Activated naive CD4-positive, alpha-beta T cell treated with Interleukin-2 at 50 U/mL for 16 hours (primary cell): Measurements from ENCODE around the gene MRPL40.

Source experiments
- DNase-seq: peaks from one replicate; pipeline ENCODE4 v3.0.0-alpha.2; 2020

The MRPL40 gene

GRCh38 chr22:19463491-19464469 is 31.4 kb downstream of the MRPL40 start:
- DNase-seq = no peak

DNA sequence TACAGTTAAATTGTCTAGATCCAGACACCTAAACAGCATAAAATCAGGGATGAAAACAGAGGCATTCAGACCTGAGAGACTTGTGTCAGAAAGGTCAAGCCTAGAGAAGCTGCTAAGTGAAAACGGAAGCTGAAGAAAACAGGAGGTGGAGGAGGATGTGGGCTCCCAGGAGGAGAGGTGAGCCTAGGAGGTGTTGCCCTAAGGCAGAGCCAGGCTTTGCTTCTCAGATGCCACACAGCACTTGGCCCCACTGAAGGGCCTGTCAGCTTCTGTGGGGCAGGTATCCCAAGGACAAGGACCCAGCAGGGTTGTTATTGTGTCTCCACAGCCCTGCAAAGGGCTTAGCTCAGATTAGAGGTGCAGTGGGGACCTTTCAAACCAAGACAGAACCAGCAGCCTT is 32.2 kb downstream of the MRPL40 start:
- DNase-seq = no peak

- DNase-seq = no peak
Measured at GRCh38 chr22:19464975-19465374, 32.6 kb downstream of the MRPL40 start.

DNA sequence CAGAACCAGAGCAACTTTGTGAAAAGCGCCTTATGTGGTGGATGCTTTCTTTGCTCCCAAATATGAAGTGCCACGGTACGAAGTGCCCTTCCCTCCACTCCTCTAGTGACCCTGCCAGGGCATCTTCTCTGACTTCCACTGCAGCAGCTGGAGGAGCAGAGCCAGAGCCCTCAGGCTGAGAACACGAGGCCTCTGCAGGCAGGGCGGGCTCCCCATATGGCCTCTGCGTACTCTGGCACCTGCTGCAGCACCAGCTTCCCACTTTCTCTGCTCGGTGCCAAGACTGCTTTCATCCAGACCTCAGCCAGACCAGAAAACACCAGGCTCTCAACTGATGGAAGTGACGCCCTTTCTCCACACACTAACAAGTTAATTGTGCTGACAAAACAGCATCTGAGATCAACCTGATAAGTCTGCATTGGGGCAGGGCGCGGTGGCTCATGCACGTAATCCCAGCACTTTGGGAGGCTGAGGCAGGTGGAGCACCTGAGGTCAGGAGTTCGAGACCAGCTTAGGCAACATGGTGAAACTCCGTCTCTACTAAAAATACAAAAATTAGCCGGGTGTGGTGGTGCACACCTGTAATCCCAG is 33.9 kb downstream of the MRPL40 start:
- DNase-seq = no peak

DNA sequence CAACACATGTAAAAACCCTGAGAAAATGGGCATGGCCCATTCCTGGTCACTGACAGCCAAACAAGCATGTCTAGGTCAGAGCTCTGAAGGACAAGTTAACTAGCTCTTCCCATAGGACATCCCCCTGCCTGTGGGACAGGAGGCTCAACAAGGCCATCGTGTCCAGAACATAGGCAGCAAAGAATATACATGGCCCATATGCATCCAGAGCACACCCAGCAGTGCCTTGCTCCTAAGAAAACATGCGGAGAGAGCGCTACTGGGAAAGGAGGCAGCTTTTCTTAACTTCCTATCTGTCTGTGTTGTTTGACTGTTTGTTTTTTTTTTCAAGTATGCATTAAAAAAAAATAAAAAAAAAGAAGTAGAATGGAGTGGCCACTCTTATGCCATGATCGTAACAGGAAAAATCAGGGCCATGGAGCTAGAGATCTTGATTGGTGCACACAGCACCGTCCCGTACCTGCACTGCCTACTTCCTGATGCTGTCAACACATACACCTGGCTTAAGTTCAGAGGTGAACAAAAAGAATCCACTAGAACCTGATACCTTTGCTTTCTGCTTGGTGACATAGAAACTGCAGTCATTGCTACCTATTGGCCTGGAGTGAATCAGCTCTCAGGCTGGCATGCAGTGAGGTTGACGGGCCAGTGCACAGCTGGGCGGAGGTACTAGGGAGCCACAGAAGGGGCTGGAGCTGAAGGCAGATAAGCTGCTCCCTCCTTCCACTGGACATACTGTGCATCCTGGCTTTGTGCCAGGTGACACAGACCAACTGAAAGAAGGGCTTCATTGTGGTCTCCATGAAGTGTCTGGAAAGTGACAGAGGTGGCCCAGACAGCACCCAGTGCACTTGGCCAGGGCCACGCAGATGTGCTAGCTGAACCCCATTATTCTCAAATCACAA is 34.8 kb downstream of the MRPL40 start:
- no peak for DNase-seq

GRCh38 chr22:19467912-19468311 is 35.6 kb downstream of the MRPL40 start:
- DNase-seq = no peak

DNA sequence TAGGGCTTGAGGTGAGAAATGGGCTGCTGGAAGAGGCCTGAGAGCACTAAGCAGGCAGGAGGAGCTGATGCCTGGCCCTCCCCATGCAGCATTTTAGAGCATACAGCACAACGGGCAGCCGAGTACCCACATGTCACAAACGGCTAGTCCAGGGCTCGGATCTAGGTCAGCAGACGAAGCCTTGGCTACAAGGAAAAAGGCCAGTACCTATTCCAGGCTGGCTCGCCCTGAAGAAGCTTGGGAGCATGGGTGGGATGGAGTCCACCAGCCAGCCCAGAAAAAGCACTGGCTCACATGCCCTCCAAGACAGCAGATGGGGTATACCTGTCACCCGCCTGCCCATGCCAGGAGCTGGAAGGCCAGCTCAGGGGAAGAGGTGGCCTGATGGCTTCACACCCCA is 37.1 kb downstream of the MRPL40 start:
- DNase-seq = no peak

GRCh38 chr22:19470010-19470409 is 37.7 kb downstream of the MRPL40 start:
- no peak for DNase-seq

DNA sequence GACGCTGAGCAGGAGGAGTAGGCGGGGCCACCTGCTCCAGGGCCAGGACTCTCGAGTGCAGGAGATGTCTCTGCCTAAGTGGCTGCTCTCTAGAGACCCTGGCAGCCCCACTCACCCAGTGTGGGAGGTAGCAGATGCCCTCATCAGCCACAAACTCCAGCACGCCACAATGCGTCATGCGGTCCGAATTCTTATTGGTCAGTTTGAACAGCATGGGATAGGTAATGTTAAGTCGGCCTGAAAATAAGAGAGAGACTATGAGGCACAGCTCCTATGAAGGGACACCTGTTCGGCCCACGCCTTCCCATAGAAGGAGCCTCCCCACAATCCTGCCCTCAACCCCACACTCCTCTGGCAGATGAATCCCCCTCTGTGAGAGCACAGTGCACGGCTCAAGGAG is 39.2 kb downstream of the MRPL40 start:
- DNase-seq = no peak

DNA sequence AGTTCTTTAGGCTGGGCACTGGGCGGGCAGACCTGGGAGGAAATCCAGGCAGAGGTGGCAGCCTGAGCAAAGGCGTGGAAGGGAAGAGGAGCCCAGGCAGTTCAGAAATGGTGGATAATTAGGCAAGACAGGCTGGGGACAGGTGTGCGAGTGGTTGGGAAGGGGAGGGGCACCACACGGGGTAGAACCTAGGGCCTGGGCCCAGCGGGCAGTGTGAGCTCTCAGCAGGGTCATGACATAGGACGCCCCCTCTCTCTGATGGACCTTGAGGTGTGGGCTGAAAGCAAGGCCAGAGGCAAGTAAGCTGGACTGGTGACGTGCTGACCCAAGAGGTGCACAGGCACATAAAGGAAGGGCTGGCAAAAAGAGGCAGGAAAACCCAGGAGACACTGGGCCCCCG is 39.9 kb downstream of the MRPL40 start:
- no peak for DNase-seq

DNA sequence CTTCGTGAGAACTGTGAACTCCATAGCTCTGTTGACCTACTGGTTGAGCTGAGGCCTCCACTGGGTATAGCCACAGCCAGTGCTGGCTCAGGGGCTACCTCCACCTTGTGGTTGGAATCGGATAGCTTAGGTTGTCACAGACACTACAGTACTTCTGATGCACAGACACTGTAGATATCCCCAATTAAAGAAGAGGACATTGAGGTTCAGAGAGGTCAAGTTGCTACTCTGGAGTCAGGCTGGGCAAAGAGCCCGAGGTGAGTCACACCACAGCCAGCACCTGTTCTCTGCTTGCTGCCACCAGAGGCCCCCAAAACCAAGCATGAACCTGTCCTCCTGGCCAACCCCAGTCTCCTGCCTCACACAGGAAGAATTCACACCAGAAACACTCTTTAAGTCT is 41.2 kb downstream of the MRPL40 start:
- DNase-seq = no peak

GRCh38 chr22:19476023-19476422 is 43.7 kb downstream of the MRPL40 start:
- no peak for DNase-seq

DNA sequence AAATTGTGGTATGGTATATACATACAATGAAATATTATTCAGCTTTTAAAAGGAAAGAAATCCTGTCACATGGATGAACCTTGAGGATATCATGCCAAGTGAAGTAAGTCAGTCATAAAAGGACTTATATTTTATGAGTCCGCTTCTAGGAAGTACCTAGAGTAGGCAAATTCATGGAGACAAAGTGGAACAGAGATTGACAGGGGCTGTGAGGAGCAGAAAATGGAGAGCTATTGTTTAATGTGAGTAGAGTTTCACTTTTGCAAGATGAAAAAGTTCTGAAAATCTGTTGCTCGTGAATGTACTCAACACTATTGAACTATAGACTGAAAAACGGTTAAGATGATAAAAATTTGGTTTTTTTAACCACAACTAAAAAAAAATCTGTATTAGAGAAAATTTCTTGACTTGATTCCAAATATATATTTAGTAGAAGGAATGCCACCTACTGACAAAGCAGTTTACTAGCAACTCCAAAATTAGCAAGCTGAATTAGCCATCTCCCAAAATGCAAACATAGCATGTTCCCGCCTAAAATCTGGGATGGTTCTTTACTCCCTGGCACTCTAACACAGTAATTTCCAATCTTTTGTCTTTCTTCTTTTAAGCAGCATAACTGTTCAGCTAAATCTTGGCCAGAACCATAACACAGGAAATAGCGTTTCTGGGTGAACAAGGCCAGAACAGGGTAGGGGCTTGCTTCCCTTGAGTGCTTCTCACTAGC is 45.1 kb downstream of the MRPL40 start:
- DNase-seq = no peak

DNA sequence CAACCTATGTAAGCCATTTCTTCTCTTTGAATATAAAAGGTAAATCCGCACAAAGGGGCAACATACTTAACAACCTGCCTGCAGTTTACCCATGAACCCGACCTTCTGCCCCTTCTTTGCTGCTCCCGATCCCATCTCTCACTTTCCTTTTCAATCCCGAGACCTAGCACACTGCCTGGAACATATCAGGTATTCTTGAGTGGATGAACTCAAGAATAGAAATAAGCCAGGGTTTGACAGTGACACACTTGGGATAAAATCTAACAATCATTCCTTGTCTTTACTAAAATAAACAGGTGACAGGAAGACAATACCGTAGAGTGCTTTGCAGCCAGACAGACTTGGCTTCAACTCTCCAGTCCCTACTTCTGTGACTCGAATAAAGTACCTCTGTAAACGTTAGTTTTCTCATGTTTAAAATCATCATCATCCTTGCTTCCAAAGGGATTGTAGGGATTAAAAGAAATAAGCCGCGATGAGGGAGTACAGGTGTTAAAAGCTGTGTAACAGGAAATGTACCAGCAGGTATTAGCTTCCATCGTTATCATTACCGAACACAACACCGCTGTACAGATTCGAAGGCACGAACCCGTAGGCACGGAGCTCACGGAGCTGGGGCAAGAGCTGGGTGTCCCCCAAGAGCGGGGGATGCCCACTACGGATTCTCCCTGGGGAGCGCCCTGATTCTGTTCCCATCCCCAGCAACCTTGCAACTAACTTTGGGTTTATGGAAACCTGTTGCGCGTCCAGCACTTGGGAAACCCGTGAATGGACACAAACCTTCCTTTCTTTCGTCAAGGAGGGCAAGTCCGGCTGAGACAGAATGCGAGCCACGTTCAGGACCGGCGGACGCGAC is 45.9 kb downstream of the MRPL40 start:
- peak; percentile 21 for DNase-seq

DNA sequence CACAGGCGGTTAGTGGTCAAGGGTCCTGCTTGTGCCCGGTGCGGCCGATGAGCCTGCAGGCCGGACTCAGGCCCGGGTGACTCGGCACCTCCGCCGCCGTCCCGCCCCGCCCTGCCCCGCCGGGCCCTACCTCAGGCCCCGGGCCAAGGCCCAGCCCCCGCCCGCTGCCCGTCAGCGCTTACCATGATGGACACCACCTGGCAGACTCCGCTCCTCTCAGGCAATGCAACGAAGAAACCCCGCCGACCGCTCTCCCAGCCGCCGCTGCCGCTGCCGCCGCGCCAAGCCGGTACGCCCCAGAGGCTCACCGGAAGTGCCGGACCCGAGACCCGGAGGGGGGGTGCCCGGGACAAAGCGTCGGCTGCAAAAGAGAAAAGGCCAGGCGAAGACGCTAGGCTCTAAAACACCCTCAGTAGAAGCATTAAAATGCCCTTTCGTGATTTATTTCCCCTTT is 46.6 kb downstream of the MRPL40 start, which contains the start of gene UFD1:
UFD1 (minus strand) TSS at position 293 of the 454 bp plus-strand sequence; CDS start at position 185, 108 bp downstream.
- peak; percentile 83 for DNase-seq

- peak; percentile 95 for DNase-seq
Measured at GRCh38 chr22:19479355-19480172, 47.2 kb downstream of the MRPL40 start, which contains the start of gene CDC45. Gene CDC45 (plus strand): TSS chr22:19479920. CDS start chr22:19479969, 49 bp downstream.

DNA sequence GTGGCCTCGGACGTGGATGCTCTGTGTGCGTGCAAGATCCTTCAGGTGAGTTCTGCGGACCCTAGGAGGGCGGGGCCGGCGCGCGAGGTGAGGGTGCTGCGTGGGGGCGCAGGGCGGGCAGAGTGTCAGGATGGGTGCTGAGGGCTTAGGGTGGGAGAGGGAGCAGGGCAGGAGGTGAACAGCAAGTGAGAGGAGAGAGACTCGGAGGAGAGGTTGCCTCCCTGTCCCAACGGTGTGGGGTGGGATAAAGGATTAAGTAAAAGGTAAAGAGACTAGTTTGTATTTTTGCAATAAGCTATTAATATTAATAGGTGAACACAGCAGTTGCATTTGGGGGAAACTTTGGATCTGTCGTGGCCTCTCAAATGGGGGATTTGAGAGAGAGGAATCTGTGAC is 47.8 kb downstream of the MRPL40 start:
- DNase-seq = no peak

GRCh38 chr22:19480789-19481188 is 48.4 kb downstream of the MRPL40 start:
- no peak for DNase-seq

GRCh38 chr22:19482297-19482696 is 50.0 kb downstream of the MRPL40 start:
- DNase-seq = no peak
